GM18858 (cell line): ENCODE measurements around the gene VTCN1.

Source experiments
- ATAC-seq: cut with Tn5 transposase; IDR thresholded peaks from one replicate; pipeline ENCODE4 v1.9.1; 2021; ENCODE audit not compliant: unreplicated experiment

Gene VTCN1

GRCh38 chr1:117209094-117209493 is 1.6 kb downstream of the VTCN1 start:
- no peak for ATAC-seq

- no peak for ATAC-seq
These were observed 2.1 kb downstream of the VTCN1 start for GRCh38 chr1:117208580-117208979.

GRCh38 chr1:117205368-117205767 is 5.4 kb downstream of the VTCN1 start:
- no peak for ATAC-seq

GRCh38 chr1:117201808-117202207 is 8.9 kb downstream of the VTCN1 start:
- no peak for ATAC-seq

GRCh38 chr1:117198097-117198496 is 12.6 kb downstream of the VTCN1 start:
- no peak for ATAC-seq

GRCh38 chr1:117189726-117190125 is 21.0 kb downstream of the VTCN1 start:
- no peak for ATAC-seq

- no peak for ATAC-seq
These were observed 21.8 kb downstream of the VTCN1 start for GRCh38 chr1:117188816-117189437.

- no peak for ATAC-seq
These were observed 22.4 kb downstream of the VTCN1 start for GRCh38 chr1:117188170-117188815.

- ATAC-seq, result no peak
These were observed 27.6 kb downstream of the VTCN1 start for GRCh38 chr1:117183112-117183511.

- no peak for ATAC-seq
These were observed 28.4 kb downstream of the VTCN1 start for GRCh38 chr1:117182319-117182718.

GRCh38 chr1:117181630-117182041 is 29.1 kb downstream of the VTCN1 start:
- no peak for ATAC-seq

GRCh38 chr1:117180147-117180967 is 30.4 kb downstream of the VTCN1 start:
- no peak for ATAC-seq

GRCh38 chr1:117179471-117179870 is 31.3 kb downstream of the VTCN1 start:
- no peak for ATAC-seq

GRCh38 chr1:117178756-117179155 is 32.0 kb downstream of the VTCN1 start:
- no peak for ATAC-seq

GRCh38 chr1:117177376-117177775 is 33.4 kb downstream of the VTCN1 start:
- ATAC-seq, result no peak

- no peak for ATAC-seq
These were observed 34.1 kb downstream of the VTCN1 start for GRCh38 chr1:117176579-117176978.

- ATAC-seq, result no peak
These were observed 35.9 kb downstream of the VTCN1 start for GRCh38 chr1:117174851-117175250.

- no peak for ATAC-seq
These were observed 37.0 kb downstream of the VTCN1 start for GRCh38 chr1:117173691-117174090.

- ATAC-seq, result no peak
These were observed 37.7 kb downstream of the VTCN1 start for GRCh38 chr1:117173006-117173405.

GRCh38 chr1:117171900-117172511 is 38.7 kb downstream of the VTCN1 start:
- no peak for ATAC-seq

- ATAC-seq, result no peak
These were observed 40.7 kb downstream of the VTCN1 start for GRCh38 chr1:117169871-117170596.
